Activated CD4-positive, alpha-beta T cell treated with anti-CD3 and anti-CD28 coated beads, Interleukin-2, Interleukin-4, amounts not matched to agents 100 ng/mL and 50 ng/mL, durations not matched to agents 16 hours and 8 hours (primary cell): ENCODE measurements around the gene BIRC5.

Experiments used
- DNase-seq: peaks from one replicate; pipeline ENCODE4 v3.0.0-alpha.2; 2020; ENCODE audit warnings: low spot score

Gene BIRC5

DNA sequence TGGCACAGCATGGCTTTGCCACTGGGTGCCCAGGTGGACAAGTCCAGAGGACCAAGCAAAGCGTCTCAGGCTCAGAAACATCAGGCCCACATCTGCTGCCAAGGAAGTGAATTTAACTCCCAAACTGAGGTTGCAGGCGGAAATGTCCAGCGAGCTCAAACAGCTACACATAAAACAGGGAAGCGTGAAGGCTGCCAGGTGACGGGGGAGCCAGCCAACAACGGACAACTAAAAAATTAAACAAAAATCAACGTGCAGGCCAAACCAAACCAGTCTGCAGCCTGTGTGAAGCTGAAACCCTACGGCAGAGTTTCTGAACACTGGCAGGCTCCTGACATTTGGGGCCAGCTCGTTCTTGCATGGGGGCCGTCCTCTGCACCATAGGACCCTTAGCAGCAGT lies 29.7 kb upstream of the BIRC5 start:
- DNase-seq = no peak

DNA sequence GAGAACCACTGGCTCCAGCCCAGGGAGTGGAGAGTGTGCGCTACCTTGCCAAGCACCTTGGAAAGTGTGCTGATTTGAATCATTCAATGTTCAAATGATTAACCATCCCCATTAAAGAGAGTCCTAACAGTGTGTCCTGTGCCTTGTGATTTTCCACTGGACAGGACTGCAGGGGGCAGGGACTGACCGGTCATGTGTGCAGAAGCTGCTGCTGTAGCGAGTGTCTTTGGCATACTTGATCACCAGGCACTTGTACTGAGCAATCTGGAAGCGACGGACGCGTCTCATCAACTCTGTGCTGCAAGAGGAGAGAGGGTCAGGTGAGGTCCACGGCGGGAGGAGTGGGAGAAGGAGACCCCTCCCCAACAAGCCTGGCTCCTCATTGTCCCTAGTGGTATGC lies 29.2 kb upstream of the BIRC5 start:
- DNase-seq = no peak

DNA sequence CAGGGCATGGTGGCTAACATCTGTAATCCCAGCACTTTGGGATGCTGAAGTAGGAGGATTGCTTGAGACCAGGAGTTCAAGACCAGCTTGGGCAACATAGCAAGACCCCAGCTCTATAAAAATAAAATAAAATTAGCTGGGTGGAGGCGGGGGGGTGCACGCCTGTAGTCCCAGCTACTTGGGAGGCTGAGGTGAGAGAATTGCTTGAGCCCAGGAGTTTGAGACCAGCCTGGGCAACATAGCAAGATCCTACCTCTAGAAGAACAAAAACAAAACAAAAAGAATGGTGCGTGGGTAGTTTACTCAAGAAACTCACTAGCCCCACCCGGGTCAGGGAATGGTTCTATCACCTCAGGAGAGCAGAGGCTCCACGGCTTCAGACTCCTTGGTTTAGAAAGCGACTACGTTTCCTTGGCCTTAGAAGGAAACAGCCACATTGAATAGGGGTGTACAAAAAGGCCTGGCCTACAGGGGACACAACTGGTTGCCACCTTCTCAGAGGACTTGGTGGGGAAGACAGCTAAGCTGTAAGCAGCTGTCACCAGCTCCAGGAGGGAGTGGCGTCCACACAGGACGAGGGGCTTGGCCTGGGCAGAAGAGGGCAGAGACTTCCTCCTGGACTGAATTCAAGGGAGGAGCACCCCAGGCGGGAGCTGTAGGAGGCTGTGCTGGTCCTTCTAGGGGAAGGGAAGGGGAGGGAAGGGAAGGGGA lies 27.9 kb upstream of the BIRC5 start:
- no peak for DNase-seq

DNA sequence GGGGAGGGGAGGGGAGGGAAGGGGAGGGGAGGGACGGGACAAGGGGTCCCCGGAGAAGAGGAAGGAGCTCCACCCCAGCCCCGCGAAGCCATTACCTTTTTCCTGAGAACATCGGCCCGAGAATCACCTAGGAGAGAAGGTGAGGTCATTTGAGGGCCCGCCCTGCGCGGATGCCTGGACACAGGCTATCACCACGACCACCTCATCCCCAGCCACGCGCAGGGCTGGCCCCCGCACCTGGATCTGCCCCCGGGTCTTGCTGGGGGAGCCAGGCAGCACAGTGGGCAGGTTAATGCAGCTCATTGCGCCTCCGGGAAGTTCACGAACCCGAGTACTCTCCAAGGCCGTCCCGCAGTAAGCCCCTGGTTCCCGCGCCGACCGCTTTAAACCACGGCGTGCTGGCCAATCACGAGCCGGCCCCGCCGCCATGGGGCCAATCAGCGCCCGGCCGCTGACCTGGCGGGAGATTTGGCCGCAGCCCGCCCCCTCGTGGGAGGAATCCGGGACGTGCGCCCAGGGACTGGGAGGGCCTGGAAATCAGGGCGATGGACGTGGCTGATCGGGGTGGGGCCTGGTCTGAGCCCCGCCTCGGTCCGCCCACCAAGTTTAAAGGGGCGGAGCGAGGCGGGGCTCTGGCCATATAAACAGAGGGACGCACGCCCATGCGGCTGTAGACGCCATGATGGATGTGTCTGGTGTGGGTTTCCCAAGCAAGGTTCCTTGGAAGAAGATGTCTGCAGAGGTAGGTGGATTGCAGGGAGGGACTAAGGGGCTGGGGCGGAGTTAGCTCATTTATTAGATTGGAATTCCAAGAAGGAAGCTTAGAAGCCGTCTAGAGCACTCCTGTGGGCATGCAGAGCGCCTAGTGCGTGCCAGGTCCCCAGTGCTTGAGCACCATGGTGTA lies 27.1 kb upstream of the BIRC5 start, which contains the start of the genes AFMID and TK1:
AFMID (plus strand) TSS at position 671 of the 904 bp plus-strand sequence; CDS start at position 680, 9 bp downstream.
TK1 (minus strand) TSS at position 361 of the 904 bp plus-strand sequence; CDS start at position 303, 58 bp downstream.
- peak; percentile 98 for DNase-seq

DNA sequence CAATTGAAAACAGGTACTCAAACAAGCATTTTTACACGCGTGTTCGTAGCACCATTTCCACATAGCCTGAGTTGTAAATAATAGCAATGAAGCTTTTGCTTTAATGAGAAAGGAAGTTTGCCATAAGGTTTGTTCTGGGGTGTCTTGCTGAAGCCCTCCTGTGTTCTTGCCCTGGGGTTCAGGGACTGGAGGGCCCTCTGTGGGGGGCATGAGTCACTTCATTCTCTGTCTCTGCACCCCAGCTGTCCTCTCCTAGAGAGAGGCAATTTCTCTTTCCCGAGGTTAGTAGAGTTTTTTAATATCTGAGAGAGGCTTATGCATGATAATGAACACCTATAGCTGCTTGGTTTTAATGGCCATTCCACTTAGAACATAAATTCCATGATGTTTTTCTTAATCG lies 17.3 kb upstream of the BIRC5 start:
- DNase-seq = no peak

DNA sequence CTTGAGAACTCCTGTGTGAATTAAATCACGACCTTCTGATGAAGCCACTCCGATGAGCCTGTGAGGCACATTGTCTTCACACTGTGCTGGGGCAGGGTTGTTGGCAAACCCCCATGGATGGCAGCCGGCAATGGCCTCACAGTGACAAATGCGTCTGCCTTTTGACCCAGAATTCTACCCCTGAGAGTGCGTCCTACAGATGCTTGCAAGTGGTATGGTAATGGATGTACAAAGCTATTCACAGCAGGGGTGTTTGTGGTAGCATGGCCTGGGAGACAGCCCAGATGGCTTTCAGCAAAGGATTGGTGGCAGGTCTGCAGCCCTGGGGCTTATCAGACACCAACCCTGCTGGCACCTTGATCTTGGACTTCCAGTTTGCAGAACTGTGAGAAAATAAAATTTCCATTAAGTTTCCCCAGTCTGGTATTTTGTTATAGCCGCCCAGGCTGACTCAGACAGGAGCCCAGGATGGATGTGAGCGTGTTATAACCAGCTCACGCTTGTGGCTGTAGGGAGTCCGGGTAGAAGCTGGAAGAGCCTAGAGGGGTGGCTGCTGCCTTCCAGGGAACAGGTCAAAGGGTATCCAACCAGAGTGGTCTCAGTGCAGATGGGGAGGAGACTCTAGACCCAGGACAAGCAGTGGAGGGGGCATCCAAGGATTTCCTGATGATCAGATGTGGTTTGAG lies 16.8 kb upstream of the BIRC5 start:
- DNase-seq = no peak

DNA sequence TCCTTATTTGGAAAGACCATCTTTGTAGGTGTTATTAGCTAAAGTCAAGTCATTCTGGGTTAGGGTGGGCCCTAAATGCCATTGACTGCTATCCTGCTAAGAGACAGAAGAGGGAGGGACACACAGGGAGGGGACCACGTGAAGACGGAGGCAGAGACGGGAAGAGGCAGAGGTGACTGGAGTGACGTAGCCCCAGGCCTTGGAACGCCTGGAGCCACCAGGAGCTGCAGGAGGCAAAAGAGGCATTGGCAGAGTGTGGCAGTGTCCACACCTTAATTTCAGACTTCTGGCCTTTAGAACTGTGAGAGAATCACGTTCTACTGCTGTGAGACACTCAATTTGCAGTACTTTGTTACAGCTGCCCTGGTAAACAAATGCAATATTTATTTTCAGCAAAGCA lies 13.6 kb upstream of the BIRC5 start:
- no peak for DNase-seq

DNA sequence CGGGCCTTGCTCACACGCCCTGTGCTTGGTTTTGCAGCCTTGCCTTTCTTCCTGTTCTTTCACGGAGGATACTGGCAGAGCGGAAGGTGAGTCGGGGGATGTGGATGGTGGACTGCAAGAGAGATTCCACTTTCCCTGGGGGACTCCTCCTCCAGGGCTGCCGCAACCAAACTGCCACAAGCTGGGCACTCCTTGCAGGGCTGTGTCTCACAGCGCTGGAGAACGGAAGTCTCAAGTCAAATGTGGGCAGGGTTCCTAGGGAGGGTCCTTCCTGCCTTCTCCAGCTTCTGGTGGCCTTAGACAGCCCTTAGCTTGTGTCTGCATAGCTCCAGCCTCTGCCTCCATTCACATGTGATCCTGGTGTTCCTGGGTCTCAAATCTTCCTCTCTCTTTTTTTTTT lies 11.4 kb upstream of the BIRC5 start:
- DNase-seq = no peak

DNA sequence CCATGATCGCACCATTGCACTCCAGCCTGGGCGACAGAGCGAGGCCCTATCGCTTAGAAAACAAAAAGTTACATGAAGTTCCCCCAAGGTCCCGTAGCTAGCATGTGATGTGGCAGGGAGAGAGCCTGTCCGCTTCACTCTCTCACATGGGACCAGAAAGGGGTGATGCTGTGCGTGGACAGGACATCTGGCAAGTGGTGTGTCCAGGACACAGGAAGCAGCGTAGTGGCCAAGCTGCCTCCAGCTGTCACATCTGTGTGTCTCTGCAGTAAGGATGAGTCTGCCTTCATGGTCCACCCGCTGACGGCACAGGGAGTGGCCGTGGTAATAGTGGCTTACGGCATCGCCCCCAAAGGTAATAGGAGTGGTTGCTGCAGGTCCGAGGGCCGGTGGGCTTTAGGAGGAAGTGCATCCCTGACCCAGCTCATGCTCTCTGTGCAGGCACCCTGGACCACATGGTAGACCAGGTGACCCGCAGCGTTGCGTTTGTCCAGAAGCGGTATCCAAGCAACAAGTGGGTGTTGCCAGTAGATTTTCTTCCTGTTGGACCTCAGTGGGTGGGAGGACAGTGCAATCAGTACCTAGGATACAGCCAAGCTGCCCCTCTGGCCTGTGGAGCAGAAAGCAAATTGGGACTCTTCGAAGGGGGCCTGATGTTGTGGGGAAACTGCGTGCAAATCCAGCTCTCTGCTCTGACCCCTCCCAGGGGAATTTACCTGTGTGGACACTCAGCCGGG lies 9.5 kb upstream of the BIRC5 start:
- DNase-seq = no peak

DNA sequence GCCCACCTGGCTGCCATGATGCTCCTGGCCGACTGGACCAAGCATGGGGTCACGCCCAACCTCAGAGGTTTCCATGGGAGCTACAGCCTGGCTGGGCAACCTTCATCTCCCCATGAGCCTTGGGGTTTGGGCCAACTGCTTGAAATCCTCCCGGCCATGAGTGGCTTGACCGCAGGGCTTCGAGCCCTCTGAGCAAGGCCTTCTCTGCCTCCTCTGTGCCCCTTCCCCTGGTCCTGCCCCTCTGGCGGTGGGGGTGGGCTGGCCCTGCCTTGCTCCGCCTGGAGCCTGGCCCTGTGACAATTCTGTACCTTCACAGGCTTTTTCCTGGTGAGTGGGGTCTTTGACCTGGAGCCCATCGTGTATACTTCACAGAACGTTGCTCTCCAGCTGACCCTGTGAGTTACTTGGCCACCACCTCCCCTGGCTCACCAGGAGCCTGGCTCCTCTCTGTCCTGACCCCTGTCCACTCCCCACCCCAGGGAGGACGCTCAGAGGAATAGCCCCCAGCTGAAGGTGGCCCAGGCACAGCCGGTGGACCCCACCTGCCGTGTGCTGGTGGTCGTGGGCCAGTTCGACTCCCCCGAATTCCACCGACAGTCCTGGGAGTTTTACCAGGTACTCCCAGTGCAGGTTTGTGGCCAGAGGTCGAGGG lies 8.8 kb upstream of the BIRC5 start:
- DNase-seq = no peak

DNA sequence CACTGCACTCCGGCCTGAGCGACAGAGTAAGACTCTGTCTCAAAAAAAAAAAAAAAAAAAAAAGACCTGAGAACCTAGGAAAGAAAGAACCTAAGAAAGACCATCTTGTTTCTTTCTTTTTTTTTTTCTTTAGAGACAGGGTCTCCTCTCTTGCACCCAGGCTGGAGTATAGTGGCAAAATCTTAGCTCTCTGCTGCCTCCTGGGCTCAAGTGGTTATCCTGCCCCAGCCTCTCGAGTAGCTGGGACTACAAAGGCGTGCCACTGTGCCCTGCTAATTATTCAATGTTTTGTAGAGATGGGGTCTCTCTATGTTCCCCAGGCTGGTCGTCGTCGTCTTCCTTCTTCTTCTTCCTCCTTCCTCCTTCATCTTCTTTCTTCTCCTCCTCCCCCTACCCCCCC lies 7.8 kb upstream of the BIRC5 start:
- DNase-seq = no peak

DNA sequence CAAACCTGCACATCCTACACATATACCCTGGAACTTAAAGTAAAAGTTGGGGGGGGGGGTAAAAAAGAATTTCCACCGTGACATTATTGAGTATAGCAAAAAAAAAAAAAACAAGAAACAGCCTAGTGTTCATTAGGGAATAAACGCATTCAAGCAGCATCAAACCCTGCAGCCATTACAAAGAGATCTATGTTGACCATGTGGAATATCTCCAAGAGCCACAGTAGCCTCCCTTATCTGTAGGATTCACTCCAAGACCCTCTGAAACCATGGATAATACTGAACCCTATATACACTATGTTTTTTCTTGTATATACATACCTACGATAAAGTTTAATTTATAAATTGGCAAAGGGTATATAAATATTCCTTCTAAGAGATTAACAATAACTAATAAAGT lies 5.6 kb upstream of the BIRC5 start:
- no peak for DNase-seq

DNA sequence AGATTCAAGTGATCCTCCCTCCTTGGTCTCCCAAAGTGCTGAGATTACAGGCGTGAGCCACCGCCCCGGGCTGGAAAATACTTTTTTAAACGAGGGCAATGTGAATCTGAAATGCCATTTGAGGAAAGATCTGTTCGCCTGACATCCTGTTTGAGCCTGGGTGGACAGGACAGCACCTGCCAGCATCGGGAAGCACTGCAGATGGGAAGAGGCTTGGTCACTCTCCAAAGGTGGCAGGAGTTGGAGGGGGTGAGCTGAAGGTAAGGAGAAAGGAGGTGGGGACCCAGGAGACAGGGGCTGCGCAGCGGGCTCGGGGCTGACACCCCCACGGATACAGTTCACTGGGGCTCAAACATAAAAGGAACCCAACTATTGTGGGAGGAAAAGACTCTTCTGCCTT lies 3.9 kb upstream of the BIRC5 start:
- DNase-seq = no peak

DNA sequence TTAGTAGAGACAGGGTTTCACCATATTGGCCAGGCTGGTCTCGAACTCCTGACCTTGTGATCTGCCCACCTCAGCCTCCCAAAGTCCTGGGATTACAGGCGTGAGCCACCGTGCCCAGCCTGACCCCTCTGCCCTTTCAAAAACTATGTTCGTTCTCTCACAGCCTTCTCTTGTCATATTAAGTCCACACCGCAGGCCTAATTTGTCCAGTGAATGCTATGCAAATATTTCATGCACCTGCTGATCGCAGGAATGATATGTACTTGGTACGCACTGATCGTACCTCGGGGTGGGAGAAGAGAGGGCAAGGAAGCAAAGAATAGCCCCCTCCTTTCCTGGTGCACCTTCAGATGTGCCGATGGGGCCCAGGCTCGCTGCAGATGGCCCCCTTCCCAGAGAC lies 3.0 kb upstream of the BIRC5 start:
- DNase-seq = no peak

DNA sequence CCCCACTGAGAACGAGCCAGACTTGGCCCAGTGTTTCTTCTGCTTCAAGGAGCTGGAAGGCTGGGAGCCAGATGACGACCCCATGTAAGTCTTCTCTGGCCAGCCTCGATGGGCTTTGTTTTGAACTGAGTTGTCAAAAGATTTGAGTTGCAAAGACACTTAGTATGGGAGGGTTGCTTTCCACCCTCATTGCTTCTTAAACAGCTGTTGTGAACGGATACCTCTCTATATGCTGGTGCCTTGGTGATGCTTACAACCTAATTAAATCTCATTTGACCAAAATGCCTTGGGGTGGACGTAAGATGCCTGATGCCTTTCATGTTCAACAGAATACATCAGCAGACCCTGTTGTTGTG lies 631 bp downstream of the BIRC5 start:
- DNase-seq = no peak

DNA sequence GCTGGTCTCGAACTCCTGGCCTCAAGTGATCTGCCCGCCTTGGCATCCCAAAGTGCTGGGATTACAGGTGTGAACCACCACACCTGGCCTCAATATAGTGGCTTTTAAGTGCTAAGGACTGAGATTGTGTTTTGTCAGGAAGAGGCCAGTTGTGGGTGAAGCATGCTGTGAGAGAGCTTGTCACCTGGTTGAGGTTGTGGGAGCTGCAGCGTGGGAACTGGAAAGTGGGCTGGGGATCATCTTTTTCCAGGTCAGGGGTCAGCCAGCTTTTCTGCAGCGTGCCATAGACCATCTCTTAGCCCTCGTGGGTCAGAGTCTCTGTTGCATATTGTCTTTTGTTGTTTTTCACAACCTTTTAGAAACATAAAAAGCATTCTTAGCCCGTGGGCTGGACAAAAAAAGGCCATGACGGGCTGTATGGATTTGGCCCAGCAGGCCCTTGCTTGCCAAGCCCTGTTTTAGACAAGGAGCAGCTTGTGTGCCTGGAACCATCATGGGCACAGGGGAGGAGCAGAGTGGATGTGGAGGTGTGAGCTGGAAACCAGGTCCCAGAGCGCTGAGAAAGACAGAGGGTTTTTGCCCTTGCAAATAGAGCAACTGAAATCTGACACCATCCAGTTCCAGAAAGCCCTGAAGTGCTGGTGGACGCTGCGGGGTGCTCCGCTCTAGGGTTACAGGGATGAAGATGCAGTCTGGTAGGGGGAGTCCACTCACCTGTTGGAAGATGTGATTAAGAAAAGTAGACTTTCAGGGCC lies 5.5 kb downstream of the BIRC5 start:
- no peak for DNase-seq

DNA sequence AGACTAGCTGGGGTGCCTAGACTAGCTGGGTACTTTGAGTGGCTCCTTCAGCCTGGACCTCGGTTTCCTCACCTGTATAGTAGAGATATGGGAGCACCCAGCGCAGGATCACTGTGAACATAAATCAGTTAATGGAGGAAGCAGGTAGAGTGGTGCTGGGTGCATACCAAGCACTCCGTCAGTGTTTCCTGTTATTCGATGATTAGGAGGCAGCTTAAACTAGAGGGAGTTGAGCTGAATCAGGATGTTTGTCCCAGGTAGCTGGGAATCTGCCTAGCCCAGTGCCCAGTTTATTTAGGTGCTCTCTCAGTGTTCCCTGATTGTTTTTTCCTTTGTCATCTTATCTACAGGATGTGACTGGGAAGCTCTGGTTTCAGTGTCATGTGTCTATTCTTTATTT lies 9.0 kb downstream of the BIRC5 start:
- DNase-seq = no peak

DNA sequence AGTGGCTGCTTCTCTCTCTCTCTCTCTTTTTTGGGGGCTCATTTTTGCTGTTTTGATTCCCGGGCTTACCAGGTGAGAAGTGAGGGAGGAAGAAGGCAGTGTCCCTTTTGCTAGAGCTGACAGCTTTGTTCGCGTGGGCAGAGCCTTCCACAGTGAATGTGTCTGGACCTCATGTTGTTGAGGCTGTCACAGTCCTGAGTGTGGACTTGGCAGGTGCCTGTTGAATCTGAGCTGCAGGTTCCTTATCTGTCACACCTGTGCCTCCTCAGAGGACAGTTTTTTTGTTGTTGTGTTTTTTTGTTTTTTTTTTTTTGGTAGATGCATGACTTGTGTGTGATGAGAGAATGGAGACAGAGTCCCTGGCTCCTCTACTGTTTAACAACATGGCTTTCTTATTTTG lies 9.7 kb downstream of the BIRC5 start:
- DNase-seq = no peak

DNA sequence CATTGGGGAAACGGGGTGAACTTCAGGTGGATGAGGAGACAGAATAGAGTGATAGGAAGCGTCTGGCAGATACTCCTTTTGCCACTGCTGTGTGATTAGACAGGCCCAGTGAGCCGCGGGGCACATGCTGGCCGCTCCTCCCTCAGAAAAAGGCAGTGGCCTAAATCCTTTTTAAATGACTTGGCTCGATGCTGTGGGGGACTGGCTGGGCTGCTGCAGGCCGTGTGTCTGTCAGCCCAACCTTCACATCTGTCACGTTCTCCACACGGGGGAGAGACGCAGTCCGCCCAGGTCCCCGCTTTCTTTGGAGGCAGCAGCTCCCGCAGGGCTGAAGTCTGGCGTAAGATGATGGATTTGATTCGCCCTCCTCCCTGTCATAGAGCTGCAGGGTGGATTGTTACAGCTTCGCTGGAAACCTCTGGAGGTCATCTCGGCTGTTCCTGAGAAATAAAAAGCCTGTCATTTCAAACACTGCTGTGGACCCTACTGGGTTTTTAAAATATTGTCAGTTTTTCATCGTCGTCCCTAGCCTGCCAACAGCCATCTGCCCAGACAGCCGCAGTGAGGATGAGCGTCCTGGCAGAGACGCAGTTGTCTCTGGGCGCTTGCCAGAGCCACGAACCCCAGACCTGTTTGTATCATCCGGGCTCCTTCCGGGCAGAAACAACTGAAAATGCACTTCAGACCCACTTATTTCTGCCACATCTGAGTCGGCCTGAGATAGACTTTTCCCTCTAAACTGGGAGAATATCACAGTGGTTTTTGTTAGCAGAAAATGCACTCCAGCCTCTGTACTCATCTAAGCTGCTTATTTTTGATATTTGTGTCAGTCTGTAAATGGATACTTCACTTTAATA lies 10.4 kb downstream of the BIRC5 start:
- DNase-seq = no peak
